IPS DF 4.7 (cell line): ENCODE results near the gene NGFR.

ENCODE experiments used
- DNase-seq: peaks from one replicate; pipeline ENCODE4 v3.0.0-alpha.2; 2013; ENCODE audit warnings: low spot score; ENCODE audit errors: extremely low read depth

Gene NGFR

GRCh38 chr17:49494986-49495841, at the start of gene NGFR:
NGFR (plus strand) TSS chr17:49495293; CDS start chr17:49495418, 125 bp downstream.
- DNase-seq: no peak

GRCh38 chr17:49445591-49445990, 49.5 kb upstream of the NGFR start:
- no peak for DNase-seq

DNA sequence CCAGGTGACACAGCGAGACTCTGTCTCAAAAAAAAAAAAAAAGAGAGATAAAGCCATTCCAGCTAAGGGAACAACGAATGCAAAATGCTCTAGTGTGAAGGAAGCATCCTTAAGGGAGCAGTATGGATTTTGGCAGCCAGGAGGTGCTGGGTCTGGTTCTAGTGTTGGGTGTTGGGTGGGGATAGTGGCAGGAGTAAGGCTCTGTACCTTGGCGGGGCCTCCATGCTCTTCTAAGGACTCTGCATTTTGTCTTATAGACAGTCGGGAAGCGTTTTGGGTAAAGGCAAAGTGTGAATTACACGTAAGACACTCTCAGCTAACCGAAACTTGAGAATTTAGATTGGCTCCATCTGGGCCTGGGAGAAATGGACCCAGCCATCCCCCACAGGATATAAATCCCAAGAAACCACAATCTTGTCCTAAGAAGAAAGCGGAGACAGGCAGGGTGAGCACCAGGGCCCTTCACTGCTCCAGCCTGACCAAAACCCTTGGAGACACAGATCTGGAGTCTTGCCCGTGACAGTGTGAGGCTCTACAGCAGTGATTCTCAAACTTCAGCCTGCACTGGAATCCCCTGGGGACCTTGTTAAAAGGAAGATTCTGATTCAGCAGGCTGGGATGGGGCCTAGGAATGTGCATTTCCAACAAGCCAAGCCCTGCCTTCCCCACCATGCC, 47.3 kb upstream of the NGFR start:
- no peak for DNase-seq

GRCh38 chr17:49450181-49450580, 44.9 kb upstream of the NGFR start:
- no peak for DNase-seq

DNA sequence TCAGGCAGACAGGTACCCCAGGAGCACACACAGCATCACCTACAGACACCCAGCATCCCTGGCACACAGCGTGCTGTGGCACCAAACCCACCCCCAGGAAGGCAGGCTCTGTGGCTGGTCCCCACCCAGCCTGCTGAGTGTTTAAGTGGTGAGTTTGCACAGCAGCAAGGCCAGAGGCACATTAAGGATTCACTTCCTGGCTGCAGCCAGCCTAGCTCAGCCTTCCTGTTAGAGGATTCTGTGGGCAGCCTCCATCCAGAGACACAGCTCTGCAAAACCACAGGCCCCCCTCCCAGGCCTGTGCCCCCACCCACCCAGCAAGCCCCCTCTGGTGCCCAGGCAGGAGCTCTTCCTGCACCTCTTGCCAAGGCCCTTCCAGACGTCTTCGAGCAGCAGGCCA, 44.4 kb upstream of the NGFR start:
- no peak for DNase-seq

DNA sequence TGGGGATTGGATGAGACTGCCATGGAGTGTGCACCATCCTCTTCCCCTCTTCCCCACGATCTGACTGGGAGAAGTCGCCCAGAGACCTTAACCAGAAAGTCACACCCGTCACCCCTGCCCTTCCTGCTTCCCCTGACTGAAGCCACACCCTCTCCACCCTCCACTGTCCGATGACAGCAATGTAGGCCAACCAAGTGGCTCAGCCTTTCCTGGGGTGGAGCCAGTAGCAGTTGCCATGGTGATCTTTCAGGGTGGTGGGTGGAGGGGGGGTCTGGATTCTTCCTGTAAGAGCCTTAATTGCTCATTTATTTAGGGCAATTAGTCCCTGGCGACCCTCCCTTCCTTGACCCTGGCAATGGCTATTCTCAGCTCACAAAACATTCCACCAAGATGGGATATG, 42.9 kb upstream of the NGFR start:
- no peak for DNase-seq

GRCh38 chr17:49452661-49453060, 42.4 kb upstream of the NGFR start:
- no peak for DNase-seq

DNA sequence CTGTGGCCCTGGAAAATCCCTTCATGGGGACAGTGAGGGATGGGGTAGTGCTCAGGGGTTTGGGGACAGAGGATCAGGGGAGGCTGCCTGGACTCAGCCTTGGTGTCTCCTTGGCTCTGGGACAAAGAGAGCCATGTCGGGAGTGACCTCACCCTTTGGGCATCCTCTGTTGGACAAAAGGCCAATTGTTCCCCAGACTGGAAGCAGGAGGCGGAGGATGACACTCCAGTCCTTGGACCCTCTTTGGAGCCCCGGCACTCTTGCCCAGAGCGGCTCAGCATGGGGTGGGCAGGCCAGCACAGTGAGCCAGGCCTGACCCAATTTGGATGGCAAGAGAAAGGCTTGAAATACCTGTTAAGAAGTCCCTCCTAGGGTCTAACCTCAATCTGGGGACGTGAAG, 41.0 kb upstream of the NGFR start:
- no peak for DNase-seq

GRCh38 chr17:49455272-49455861, 39.7 kb upstream of the NGFR start:
- DNase-seq: no peak

DNA sequence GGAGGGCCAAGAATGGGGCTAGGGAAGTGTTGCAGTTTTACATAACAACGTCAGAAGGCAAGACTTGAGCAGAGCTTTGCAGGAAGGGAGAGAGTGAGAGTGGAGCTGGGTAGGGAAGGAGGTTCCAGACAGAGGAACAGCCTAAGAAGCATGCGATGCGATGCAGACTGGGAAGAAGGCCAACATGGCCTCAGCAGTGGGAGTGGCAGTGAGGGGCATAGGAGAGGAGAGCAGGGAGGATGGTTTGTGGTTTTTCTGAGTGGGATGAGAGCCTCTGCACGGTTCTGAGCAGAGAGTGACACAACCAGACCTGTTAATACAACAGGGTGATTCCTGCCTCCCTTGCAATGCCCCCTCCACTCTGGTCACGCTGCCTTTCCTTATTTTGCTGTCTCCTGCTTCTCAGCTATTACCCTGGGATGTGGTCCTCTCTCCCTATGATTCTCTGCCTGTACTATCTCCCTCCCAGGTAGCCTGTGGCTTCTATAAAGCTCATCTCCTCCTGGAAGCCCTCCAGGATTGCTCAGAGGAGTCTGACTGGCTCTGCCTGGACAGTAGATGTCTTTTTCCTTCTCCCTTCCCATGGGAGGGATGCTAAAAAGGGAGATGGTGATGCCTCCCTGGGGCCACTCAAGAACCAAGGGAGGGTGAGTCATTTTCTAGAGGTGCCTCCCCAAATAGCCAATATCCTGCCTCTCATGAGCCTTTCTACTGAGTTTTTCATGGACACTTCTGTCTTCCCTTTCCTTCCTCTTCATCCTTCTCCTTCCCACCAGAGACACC, 38.7 kb upstream of the NGFR start:
- DNase-seq: no peak

- no peak for DNase-seq
Measured at GRCh38 chr17:49457564-49458535, 37.2 kb upstream of the NGFR start.

GRCh38 chr17:49459401-49459984, 35.6 kb upstream of the NGFR start:
- no peak for DNase-seq

DNA sequence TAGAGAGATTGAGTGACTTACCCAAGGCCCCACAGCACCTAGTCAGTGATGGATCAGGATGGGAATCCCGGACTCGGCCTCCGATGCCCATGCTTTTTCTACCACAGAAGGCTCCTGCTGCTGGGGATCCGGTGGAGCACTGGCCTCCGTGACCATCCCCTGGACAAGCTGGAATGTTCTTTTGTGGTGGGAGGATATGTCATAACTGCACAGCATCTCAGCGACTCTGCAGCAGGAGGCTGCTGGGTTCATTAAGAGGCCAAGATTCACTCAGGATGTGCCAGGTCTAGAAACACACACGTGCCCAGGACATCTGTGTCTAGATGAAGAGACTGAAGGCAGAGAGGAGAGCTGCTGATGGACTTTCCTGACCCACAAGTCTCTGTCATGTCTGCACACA, 34.7 kb upstream of the NGFR start:
- no peak for DNase-seq

- no peak for DNase-seq
Measured at GRCh38 chr17:49461580-49461979, 33.5 kb upstream of the NGFR start.

GRCh38 chr17:49464049-49464448, 31.0 kb upstream of the NGFR start:
- no peak for DNase-seq

DNA sequence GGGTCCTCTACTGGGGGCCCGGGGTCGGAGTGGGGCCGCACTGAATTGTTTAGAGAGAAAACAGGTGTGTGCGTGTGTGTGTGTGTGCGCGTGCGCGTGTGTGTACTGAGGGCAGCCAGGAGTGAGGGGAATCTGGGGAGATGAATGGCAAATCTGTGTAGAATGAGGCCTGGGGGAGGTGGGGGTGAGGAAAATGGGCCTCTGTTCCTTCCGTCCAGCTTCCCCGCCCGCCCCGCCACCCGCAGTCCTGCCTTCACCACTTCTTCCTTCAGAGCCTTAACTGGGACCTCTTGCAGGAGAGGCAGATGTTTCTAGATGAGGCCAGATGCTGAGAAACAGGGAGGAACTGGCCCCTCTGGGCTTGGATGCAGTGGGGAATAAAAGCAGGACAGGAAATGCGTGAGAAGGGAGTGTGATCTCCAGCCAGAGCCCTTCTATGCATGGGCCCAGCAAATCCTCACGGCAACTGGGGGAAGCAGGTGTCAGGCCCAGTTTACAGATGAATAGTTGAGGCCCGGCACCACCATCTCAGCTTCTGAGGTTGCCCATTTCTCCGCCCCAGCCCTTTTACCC, 29.7 kb upstream of the NGFR start:
- DNase-seq: no peak

GRCh38 chr17:49466436-49466835, 28.7 kb upstream of the NGFR start:
- DNase-seq: no peak

DNA sequence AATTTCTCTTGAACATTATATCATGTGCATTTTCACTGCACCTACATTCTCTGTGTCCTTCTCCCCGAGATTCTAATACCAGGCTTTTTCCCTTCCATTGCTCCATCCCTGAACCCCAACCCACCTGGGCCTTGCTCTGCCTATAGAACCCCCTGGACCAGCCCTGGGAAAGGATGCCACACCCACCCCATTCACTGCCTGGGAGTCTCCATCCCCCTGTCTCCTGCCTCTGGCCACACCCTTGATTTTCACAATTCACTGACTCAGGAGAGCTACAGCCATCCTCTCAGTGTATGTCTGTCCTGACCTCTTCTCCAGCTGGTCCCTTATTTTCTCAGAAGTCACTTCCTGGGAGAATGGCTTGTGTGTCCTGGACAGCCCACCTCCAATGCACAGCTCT, 27.9 kb upstream of the NGFR start:
- no peak for DNase-seq

GRCh38 chr17:49468811-49469385, 26.2 kb upstream of the NGFR start:
- no peak for DNase-seq
